ENCODE measurements around the gene CACNG1.

Gene CACNG1

DNA sequence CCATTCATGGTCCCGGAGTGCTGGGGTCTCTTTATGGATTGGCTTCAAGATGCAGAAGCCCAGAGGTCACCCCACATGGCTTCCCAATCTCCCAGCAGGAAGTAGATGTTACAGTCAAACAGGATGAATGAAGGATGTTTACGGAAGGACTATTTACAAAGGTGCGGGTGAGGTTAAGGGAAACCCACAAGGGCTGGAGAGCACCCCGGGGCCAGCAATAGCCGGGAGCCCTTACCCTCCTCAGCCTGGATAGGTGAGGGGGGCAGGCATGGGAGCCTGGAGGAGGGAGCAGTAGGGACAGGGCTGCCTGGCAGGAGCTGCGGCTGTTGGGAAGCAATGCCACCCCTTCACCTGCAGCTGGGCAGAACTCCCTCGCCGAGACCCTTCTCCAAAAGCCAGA is 24.5 kb upstream of the CACNG1 start:
- Mint-ChIP-seq H3K36me3 (ENCODE audit: low read depth) (no peaks in the 10 kb centered on the region), H3K27me3 (no peaks in the 10 kb centered on the region), H3K9me3 (no peaks in the 10 kb centered on the region), H3K4me1 (ENCODE audit: low read depth) (no peaks in the 10 kb centered on the region), H3K4me3 (no peak overlapping the region), H3K27ac (no peak overlapping the region)
- no peak for DNase-seq

GRCh38 chr17:67020293-67020766 is 24.0 kb upstream of the CACNG1 start:
- DNase-seq, result no peak
- Mint-ChIP-seq H3K4me3 (no peak overlapping the region), H3K36me3 (ENCODE audit: low read depth) (no peaks in the 10 kb centered on the region), H3K27me3 (no peaks in the 10 kb centered on the region), H3K27ac (no peak overlapping the region), H3K9me3 (no peaks in the 10 kb centered on the region), H3K4me1 (ENCODE audit: low read depth) (no peaks in the 10 kb centered on the region)

DNA sequence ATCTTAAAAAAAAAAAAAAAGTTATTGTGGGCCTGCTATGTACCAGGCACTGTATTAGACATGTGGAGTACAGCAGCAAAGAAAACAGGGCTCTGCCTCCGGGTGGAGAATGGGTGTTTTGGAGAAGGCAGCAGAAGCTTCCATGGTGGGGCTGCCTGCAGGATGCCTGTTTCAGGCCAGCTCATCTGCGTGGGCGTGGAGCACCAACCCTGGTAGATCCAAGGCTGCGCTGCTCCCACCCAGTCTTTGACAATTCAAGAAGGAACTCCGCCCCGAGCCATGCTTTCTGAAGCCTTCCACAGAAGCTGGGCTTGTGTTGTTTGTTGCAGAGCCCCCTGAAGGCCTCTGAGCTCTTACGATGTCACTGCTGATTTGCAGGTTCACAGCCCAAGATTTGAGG is 23.2 kb upstream of the CACNG1 start:
- Mint-ChIP-seq H3K4me1 (ENCODE audit: low read depth) (no peaks in the 10 kb centered on the region), H3K9me3 (no peaks in the 10 kb centered on the region), H3K36me3 (ENCODE audit: low read depth) (no peaks in the 10 kb centered on the region), H3K4me3 (no peak overlapping the region), H3K27ac (no peak overlapping the region), H3K27me3 (no peaks in the 10 kb centered on the region)
- no peak for DNase-seq

DNA sequence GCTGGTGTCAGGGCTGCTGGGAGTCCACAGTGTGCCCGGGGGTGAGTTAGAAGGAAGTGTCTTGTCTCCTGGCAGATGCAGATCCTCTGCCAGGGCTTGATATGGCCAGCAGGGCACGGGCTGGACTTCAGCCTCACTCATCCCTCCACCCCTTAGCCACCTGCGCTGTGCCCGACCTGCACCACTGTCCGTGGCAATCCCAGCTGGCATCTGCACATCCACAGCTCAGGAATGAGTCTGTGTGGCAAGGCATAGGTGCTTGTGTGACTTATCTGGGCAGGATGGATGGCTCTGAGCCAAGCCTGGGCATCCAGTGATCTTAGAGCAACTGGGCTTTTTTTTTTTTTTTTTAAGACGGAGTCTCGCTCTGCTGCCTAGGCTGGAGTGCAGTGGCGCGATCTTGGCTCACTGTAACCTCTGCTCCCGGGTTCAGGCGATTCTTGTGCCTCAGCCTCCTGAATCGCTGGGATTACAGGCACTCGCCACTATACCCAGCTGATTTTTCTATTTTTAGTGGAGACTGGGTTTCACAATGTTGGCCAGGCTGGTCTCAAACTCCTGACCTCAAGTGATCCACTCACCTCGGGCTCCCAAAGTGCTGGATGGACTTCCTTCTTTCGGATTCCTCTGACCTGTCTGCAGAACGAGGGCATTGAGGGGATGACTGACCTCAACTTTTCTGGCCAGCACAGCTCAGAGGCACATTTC is 22.5 kb upstream of the CACNG1 start:
- H3K27me3 Mint-ChIP-seq, result no peaks in the 10 kb centered on the region
- H3K9me3 Mint-ChIP-seq, result no peaks in the 10 kb centered on the region
- H3K4me3 Mint-ChIP-seq, result no peak overlapping the region
- no peaks in the 10 kb centered on the region for H3K36me3 Mint-ChIP-seq (ENCODE audit: low read depth)
- no peak overlapping the region for H3K27ac Mint-ChIP-seq
- DNase-seq, result no peak
- H3K4me1 Mint-ChIP-seq (ENCODE audit: low read depth), result no peaks in the 10 kb centered on the region

DNA sequence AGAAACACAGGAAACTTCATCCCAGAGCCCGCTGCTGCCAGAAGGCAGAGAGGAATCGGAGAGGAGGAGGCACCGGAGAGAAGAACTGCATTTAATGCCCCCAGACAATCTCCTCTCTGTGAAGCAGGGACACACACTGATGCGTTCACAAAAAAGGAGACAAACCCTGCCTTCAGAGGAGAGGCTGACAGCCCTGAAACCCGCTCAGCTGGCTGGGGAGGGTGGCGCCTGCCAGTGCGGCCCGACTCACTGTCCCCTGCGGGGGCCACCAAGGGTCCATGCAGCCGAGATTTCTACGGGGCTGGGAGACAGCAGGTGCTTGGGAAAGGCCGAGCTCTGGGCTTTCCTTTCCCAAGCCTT is 21.9 kb upstream of the CACNG1 start:
- no peaks in the 10 kb centered on the region for H3K27me3 Mint-ChIP-seq
- H3K27ac Mint-ChIP-seq, result no peak overlapping the region
- no peak for DNase-seq
- no peaks in the 10 kb centered on the region for H3K36me3 Mint-ChIP-seq (ENCODE audit: low read depth)
- H3K4me1 Mint-ChIP-seq (ENCODE audit: low read depth), result no peaks in the 10 kb centered on the region
- H3K9me3 Mint-ChIP-seq, result no peaks in the 10 kb centered on the region
- H3K4me3 Mint-ChIP-seq, result no peak overlapping the region

GRCh38 chr17:67024736-67025135 is 19.6 kb upstream of the CACNG1 start:
- Mint-ChIP-seq H3K27me3 (no peaks in the 10 kb centered on the region), H3K4me3 (no peak overlapping the region), H3K27ac (no peak overlapping the region), H3K36me3 (ENCODE audit: low read depth) (no peaks in the 10 kb centered on the region), H3K9me3 (no peaks in the 10 kb centered on the region), H3K4me1 (ENCODE audit: low read depth) (no peaks in the 10 kb centered on the region)
- DNase-seq, result no peak

DNA sequence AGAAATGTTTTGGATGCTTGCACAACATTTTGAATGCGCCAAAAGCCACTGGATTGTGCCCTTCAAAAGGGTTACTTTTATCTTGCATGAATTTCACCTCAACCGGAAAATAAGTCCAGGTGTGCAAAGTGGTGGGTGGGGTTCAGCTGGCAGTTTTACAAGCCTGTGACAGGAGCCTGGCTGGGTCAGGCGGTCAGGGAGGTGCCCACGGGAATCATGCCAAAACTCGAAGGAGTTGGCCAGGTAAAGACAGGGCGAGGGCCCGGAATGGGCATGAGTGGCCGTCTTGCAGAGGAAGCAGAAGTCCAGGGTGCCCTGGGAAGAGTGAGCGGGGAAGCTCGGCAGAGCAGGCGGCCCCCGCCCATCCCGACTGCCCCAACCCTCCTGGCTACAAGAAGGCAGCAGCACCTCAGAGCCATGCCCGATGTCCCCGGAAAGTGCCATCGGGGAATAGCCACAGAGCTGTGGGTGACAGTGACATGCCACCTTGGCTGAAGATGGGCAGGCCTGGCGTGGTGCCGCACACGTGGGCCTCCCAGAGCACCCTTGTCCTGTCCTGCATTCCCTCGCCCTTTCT is 19.1 kb upstream of the CACNG1 start:
- H3K4me1 Mint-ChIP-seq (ENCODE audit: low read depth), result no peaks in the 10 kb centered on the region
- no peak for DNase-seq
- no peaks in the 10 kb centered on the region for H3K9me3 Mint-ChIP-seq
- H3K4me3 Mint-ChIP-seq, result no peak overlapping the region
- H3K27me3 Mint-ChIP-seq, result no peaks in the 10 kb centered on the region
- H3K36me3 Mint-ChIP-seq (ENCODE audit: low read depth), result no peaks in the 10 kb centered on the region
- H3K27ac Mint-ChIP-seq, result no peak overlapping the region

- Mint-ChIP-seq H3K36me3 (ENCODE audit: low read depth) (no peaks in the 10 kb centered on the region), H3K9me3 (no peaks in the 10 kb centered on the region)
Measured at GRCh38 chr17:67026341-67026740, 18.0 kb upstream of the CACNG1 start.

GRCh38 chr17:67027031-67027628 is 17.2 kb upstream of the CACNG1 start:
- Mint-ChIP-seq H3K27me3 (no peaks in the 10 kb centered on the region), H3K9me3 (no peaks in the 10 kb centered on the region), H3K36me3 (ENCODE audit: low read depth) (no peaks in the 10 kb centered on the region), H3K4me1 (ENCODE audit: low read depth) (no peaks in the 10 kb centered on the region), H3K4me3 (no peak overlapping the region), H3K27ac (no peak overlapping the region)
- no peak for DNase-seq

More at GRCh38 chr17:67026341-67026740, 18.0 kb upstream of the CACNG1 start:
- Mint-ChIP-seq H3K27ac (no peak overlapping the region), H3K27me3 (no peaks in the 10 kb centered on the region), H3K4me3 (no peak overlapping the region), H3K4me1 (ENCODE audit: low read depth) (no peaks in the 10 kb centered on the region)
- no peak for DNase-seq

- Mint-ChIP-seq H3K27ac (no peak overlapping the region), H3K4me3 (no peak overlapping the region), H3K36me3 (ENCODE audit: low read depth) (no peaks in the 10 kb centered on the region), H3K27me3 (no peaks in the 10 kb centered on the region), H3K4me1 (ENCODE audit: low read depth) (peaks cover 5% of the 10 kb centered on the region), H3K9me3 (no peaks in the 10 kb centered on the region)
- DNase-seq, result no peak
Measured at GRCh38 chr17:67030641-67031040, 13.7 kb upstream of the CACNG1 start.

- Mint-ChIP-seq H3K9me3 (no peaks in the 10 kb centered on the region), H3K27me3 (peaks cover 4% of the 10 kb centered on the region), H3K27ac (no peak overlapping the region), H3K4me1 (ENCODE audit: low read depth) (peaks cover 7% of the 10 kb centered on the region), H3K36me3 (ENCODE audit: low read depth) (no peaks in the 10 kb centered on the region), H3K4me3 (no peak overlapping the region)
- DNase-seq, result no peak
Measured at GRCh38 chr17:67032382-67032781, 12.0 kb upstream of the CACNG1 start.

DNA sequence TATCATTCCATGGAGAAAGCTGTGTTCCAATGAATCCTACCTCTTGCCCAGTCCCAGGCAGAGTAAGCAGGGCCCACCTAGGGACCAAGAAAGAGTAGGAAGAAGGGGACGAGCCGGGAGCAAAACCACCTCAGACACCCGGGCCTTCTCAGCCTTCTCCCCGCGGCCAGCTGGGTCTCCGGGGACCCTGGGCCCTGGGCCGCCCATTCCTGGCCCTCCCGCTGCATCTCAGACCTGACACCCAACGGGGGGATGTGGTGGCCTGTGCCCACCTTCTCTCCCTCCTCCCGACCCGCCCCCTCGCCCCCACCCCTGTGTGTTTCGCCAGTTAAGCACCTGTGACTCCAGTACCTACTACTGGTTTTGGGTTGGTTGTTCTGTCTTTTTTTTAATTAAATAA is 11.4 kb upstream of the CACNG1 start:
- H3K4me3 Mint-ChIP-seq, result no peak overlapping the region
- no peak for DNase-seq
- no peak overlapping the region for H3K27ac Mint-ChIP-seq
- peaks cover 7% of the 10 kb centered on the region for H3K4me1 Mint-ChIP-seq (ENCODE audit: low read depth)
- H3K9me3 Mint-ChIP-seq, result no peaks in the 10 kb centered on the region
- H3K27me3 Mint-ChIP-seq, result peaks cover 4% of the 10 kb centered on the region
- H3K36me3 Mint-ChIP-seq (ENCODE audit: low read depth), result no peaks in the 10 kb centered on the region

- H3K27me3 Mint-ChIP-seq, result peaks cover 4% of the 10 kb centered on the region
- DNase-seq, result no peak
- no peaks in the 10 kb centered on the region for H3K9me3 Mint-ChIP-seq
- H3K4me1 Mint-ChIP-seq (ENCODE audit: low read depth), result peaks cover 7% of the 10 kb centered on the region
- H3K36me3 Mint-ChIP-seq (ENCODE audit: low read depth), result no peaks in the 10 kb centered on the region
- no peak overlapping the region for H3K27ac Mint-ChIP-seq
- H3K4me3 Mint-ChIP-seq, result no peak overlapping the region
Measured at GRCh38 chr17:67033613-67034012, 10.7 kb upstream of the CACNG1 start.

GRCh38 chr17:67035131-67036083 is 8.9 kb upstream of the CACNG1 start:
- H3K27ac Mint-ChIP-seq, result no peak overlapping the region
- no peaks in the 10 kb centered on the region for H3K36me3 Mint-ChIP-seq (ENCODE audit: low read depth)
- DNase-seq, result no peak
- peaks cover 4% of the 10 kb centered on the region for H3K27me3 Mint-ChIP-seq
- H3K9me3 Mint-ChIP-seq, result no peaks in the 10 kb centered on the region
- no peak overlapping the region for H3K4me3 Mint-ChIP-seq
- peaks cover 7% of the 10 kb centered on the region for H3K4me1 Mint-ChIP-seq (ENCODE audit: low read depth)

Data from activated T-cell treated with anti-CD3 and anti-CD28 coated beads, Interleukin-2, amount 50 U/mL, for 24 hours (primary cell).